HG03460 (cell line): ENCODE results near the gene LTK.

Source experiments
- ATAC-seq: cut with Tn5 transposase; IDR thresholded peaks from one replicate; pipeline ENCODE4 v1.9.1; 2021; ENCODE audit not compliant: unreplicated experiment

LTK gene

GRCh38 chr15:41499109-41499851 is 14.3 kb downstream of the LTK start:
- no peak for ATAC-seq

- no peak for ATAC-seq
Observed at GRCh38 chr15:41498657-41499056, 15.0 kb downstream of the LTK start.

DNA sequence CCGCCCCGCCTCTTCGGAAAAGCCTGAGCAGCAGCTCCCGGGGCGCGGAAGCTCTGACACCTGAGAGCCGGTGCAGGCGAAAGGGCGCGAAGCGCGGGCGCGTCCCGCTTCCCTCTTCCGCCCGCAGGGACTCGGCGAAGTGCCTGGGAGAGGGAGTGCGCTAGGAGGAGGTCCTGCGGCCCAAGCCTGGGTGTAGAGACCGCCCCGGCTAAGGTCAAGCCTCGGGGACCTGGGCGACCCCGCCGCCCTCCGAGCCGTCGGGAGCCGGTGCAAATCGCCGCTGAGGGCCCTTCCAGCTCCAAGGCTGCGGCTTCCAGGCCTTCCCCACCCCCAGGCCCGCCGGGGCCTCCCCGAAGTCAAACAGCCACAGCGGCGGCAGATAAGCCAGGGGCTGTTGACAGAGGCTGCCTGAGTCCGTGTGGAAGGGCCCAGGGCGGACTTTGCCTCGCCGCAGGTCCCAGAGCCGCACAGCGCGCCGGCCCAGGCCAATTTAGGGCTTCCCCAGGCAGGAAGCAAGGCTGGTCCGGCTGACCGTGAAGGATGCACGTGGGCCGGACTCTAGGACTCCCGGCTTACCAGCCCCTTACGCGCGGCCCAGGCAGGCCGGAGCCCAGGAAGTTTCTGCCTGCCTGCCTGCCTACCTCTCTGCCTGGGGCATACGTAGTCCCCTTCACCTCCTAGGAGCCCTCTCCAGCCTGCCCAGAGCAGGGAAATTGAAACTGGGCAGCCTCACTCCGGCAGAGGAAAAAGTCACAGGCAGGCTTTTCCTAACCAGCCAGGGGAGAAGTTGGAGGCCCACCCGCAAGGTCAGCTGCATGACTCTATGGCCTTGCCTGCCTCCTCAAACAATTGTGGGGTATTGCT is 17.7 kb downstream of the LTK start:
- no peak for ATAC-seq

DNA sequence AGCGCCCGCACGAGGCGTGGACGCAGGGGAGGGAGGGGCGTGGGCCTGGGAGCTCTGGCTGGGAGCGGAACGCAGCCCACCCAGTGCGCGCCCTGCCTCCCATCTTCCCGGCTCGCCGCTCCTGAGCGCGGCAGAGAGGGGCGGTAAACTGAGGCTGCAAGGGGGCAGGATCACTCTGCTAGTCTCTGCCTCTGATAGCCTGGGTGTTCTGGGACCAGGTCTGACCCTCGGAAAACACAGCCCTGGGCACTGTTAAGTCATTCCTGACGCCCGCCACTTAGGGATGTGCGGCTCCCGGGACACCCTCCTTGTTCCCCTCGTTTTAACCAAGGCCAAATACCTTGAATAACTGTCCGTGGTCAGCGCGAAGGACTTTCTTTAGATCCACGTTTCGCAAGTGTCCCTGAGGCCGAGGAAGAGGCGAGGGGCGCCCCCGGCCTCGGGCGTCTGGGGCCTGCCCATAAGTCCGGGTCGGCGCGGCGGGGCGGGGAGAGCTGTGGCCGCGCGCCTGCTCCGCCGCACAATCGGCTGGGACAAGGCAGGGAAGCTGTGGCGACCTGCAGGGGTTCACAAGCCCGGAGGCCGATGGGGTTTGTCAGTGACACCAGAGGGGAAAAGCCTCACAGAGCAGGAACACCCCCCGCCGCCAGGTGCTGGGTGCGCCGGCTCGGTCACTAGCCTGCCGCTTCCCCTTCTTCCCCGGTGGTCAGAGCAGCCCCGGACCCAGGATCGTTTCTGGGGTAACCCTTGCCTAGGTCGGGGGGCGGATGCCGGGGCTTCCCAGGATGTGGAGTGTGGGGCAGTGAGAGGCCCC is 18.5 kb downstream of the LTK start:
- no peak for ATAC-seq

DNA sequence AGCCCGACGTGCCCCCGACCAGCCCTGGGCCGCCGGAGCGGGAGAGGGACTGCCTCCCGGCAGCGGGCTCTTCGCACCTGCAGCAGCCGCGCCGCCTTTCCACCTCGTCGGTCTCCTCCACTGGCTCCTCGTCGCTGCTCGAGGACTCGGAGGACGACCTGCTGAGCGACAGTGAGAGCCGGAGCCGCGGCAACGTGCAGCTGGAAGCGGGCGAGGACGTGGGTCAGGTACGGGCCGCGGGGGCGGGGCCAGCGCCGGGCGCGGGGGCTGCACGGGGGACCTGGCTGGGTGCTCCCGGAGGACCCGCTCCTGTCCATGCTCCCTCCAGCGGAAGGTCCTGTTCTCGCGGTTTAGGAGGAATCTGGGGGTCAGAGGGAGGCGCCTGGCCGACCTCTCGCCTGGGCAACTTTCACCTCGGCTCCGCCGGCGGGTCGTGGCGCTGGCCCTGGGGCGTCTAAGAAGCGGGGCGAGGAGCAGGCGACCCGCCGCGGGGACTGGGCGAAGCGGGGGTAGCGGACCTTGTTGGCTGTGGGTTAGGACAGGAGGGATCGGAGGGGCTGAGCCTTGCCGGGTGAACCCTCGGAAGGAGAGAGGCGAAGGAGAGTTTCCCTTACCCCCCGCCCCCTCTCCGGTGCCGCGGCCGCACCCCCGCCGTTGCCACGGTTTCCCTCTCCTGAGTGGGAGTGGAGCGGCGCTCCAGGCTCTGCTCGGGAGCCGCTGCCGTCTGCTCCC is 19.3 kb downstream of the LTK start:
- ATAC-seq, result peak; percentile 8

- ATAC-seq, result peak; percentile 13
Observed at GRCh38 chr15:41493902-41494189, 19.8 kb downstream of the LTK start.

- ATAC-seq, result peak; percentile 63
Observed at GRCh38 chr15:41493205-41493901, 20.3 kb downstream of the LTK start, which contains the start of gene ITPKA. ITPKA (plus strand) TSS chr15:41493874; CDS start chr15:41493928, 54 bp downstream.

GRCh38 chr15:41492597-41493204 is 20.9 kb downstream of the LTK start:
- ATAC-seq, result no peak

- no peak for ATAC-seq
Observed at GRCh38 chr15:41491889-41492288, 21.7 kb downstream of the LTK start.

DNA sequence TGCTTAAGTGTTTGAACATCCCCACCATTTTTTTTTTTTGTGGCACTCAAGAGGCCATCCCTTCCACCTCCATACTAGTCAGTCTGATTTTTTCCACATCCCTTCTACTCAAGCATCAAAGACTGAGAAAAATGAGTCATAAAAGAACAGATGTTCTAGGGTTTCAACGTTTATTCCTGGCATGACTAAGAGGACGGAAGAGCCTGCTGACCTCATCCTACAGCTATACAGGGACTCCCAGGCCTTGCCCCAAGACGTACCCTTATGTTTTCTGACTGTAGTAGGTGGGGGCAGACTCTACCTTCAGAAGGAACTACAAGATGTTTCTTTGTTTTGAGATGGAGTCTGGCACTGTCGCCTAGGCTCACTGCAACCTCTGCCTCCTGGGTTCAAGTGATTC is 23.3 kb downstream of the LTK start:
- ATAC-seq, result no peak

DNA sequence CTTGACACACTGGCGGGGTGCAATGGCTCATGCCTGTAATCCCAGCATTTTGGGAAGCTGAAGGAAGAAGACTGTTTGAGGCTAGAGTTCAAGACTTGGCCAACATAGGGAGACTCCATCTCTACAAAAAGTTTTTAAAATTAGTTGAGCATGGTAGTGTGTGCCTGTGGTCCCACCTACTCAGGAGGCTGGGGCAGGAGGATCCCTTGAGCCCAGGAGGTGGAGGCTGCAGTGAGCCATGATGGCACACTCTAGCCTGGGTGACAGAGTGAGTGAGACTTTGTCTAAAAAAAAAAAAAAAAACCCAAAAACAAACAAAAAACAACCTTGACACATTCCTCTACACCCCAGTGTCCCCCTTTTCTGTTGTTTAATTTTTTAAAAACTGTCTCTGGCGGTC is 24.0 kb downstream of the LTK start:
- ATAC-seq, result no peak

DNA sequence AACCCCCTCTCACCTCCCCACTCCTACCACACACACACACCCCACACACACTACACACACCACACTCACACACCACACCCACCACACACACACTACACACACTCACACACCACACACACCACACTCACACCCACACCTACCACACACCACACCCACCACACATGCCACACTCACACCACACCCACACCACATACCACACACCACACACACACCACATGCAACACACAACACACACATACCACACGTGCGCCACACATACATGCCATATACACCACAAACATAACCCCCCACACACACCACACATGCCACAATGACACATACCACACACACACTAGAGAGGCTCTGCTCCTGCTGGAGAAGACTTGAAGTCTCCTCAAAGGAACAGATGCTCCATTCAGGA is 25.8 kb downstream of the LTK start:
- ATAC-seq, result no peak

- no peak for ATAC-seq
Observed at GRCh38 chr15:41487381-41487780, 26.2 kb downstream of the LTK start.

DNA sequence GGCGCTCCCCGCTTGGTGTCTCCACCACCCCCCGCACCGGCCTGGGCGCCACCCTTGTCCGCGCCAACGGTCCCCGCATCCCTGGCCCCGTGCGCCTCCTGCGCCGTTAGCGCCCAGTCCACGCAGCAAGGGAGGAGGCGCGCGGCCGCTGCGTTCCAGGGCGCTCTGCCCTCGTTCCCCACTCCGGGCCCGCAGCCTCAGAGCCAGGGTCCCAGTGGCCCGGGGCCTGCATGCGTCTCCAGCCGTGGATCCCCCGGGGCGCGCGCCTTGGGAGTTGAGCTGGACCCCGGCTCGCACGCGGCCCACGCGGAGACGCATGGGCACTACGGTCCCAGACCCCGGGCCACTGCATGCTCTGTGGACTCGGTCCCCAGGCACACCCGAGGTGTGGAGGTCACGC is 27.3 kb downstream of the LTK start:
- ATAC-seq, result no peak

DNA sequence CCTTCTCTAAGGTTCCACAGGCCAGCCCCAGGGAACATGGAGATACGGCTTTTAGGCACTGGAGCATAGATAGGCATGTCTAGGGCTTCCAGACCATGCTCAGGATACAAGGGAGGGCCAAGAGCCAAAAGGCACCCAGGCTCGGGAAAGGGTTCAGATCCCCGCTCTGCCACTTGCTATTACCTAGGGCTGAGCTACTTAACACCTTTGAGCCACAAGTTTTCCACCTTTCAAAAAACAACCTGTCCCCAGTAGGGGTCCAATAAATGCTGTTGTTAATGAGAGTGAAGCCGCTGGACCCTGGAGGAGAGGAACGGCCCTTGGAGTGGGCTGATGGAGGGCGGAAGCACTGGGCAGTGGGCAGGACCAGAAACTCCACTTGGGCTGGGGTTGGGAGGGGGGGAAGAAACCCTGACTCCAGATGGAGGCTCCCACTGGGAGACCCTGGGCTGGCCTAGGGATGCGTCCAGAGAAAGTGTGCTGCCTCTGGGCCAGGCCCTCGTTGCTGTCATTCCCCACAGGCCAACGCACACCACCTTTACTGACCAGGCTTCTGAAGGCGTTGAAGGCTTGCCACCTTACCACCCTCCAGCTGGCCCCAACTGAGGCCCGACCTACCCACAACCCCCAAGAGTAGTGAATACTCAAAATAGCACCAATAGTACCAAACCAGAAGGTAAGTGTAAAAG is 28.5 kb downstream of the LTK start:
- ATAC-seq, result no peak

GRCh38 chr15:41483519-41483918 is 30.1 kb downstream of the LTK start:
- no peak for ATAC-seq

DNA sequence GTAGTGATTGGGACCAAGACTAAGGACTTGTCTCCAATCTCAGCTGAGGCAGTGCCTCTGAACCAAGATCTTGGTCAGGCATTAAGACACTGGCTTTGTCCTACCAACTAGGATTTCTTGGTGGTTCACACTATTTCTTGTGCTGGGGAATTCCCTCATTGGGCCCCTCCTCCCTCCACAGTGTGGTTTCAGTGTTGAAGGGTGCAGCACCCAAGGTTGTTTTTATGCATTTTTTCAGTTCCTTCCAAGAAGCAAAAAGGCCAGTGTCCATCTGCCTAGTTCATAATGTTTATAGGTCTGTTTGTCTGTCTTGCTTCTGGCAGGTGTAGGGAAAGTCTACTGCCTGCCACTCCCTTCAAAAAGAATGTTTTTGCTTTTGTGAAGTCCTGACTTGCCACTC is 30.5 kb downstream of the LTK start:
- peak; percentile 60 for ATAC-seq

GRCh38 chr15:41482110-41482877 is 31.3 kb downstream of the LTK start:
- no peak for ATAC-seq
